Umbilical cord (tissue), 2 donors: Measurements from ENCODE around the gene TMEM255B. TPM values are rescaled to one million over a fixed set of nuclear protein-coding genes. Genes with fewer than 3 reads are reported as not detected.

ENCODE experiments used
- DNase-seq: peaks from one replicate; pipeline ENCODE4 v3.0.0-alpha.2; 2015; ENCODE audit warnings: low spot score
- total RNA-seq: library from RNA; depleted of rRNA; stranded (reverse); fragments of >200 nt; gene quantifications from one replicate; pipeline ENCODE4 v1.2.3, GENCODE V29; 2014; ENCODE audit warnings: low replicate concordance; ENCODE audit not compliant: insufficient read depth

TMEM255B gene
- total RNA-seq, 1 donor from 2014 or later = 0.24 TPM

- no peak for DNase-seq
These were observed 87.8 kb downstream of the TMEM255B start for GRCh38 chr13:113846636-113847318.

- DNase-seq = no peak
These were observed 89.0 kb downstream of the TMEM255B start for GRCh38 chr13:113848020-113848419.

- DNase-seq = no peak
These were observed 89.6 kb downstream of the TMEM255B start for GRCh38 chr13:113848431-113849260.

GRCh38 chr13:113849546-113849945 is 90.5 kb downstream of the TMEM255B start:
- no peak for DNase-seq

GRCh38 chr13:113849981-113850721 is 91.1 kb downstream of the TMEM255B start:
- no peak for DNase-seq

- no peak for DNase-seq
These were observed 91.9 kb downstream of the TMEM255B start for GRCh38 chr13:113850722-113851479.

GRCh38 chr13:113851480-113851803 is 92.4 kb downstream of the TMEM255B start:
- DNase-seq = no peak

- DNase-seq = no peak
These were observed 93.0 kb downstream of the TMEM255B start for GRCh38 chr13:113851826-113852535.

- no peak for DNase-seq
These were observed 93.8 kb downstream of the TMEM255B start for GRCh38 chr13:113852536-113853517.

GRCh38 chr13:113853518-113854237 is 94.7 kb downstream of the TMEM255B start:
- peak; percentile 74 for DNase-seq

GRCh38 chr13:113854238-113855011 is 95.4 kb downstream of the TMEM255B start:
- peak; percentile 39 for DNase-seq

- DNase-seq = no peak
These were observed 96.2 kb downstream of the TMEM255B start for GRCh38 chr13:113855012-113855921.

GRCh38 chr13:113855931-113856715 is 97.1 kb downstream of the TMEM255B start:
- no peak for DNase-seq

- DNase-seq = no peak
These were observed 97.7 kb downstream of the TMEM255B start for GRCh38 chr13:113856716-113857065.

- DNase-seq = no peak
These were observed 98.6 kb downstream of the TMEM255B start for GRCh38 chr13:113857531-113858195.
